OCI-LY3 (cell line): Measurements from ENCODE around the gene CCDC167.
A peak's percentile ranks its signal among the peaks of the same experiment; 100 is the strongest.

ENCODE experiments used
- H2AFZ ChIP-seq: fragments of 200-600, 300-600 bp; shearing (Covaris generic); 2 replicates; pipeline ENCODE4 v1.6.0; 2014; ENCODE audit warnings: antibody characterized with exemption, low read depth, low read length
- H3K27ac ChIP-seq: fragments of 200-600, 300-600 bp; sonication (generic); 2 replicates; pipeline ENCODE4 v1.5.1; 2014; ENCODE audit warnings: mild to moderate bottlenecking, low read length, moderate library complexity, mixed read lengths
- H3K27me3 ChIP-seq: fragments of 200-600, 300-600 bp; sonication (generic); 2 replicates; pipeline ENCODE4 v1.6.1; 2014; ENCODE audit warnings: low read depth, low read length, mixed read lengths
- H3K36me3 ChIP-seq: fragments of 200-600, 300-600 bp; sonication (generic); replicated peaks from 2 replicates; pipeline ENCODE3; 2014; ENCODE audit warnings: low read depth, low read length, mixed read lengths
- H3K4me1 ChIP-seq: fragments of 300-600, 200-600 bp; sonication (generic); 2 replicates; pipeline ENCODE4 v1.6.1; 2014; ENCODE audit warnings: low read length, mixed read lengths
- H3K4me2 ChIP-seq: fragments of 200-600, 300-600 bp; sonication (generic); 2 replicates; pipeline ENCODE4 v1.6.1; 2014; ENCODE audit warnings: low read length, mixed read lengths
- H3K4me3 ChIP-seq: fragments of 300-600, 200-600 bp; sonication (generic); 2 replicates; pipeline ENCODE4 v1.5.1; 2014; ENCODE audit warnings: antibody characterized with exemption, mild to moderate bottlenecking, low read length, moderate library complexity
- H3K79me2 ChIP-seq: fragments of 300-600, 200-600 bp; shearing (Covaris generic); 2 replicates; pipeline ENCODE4 v1.6.1; 2014; ENCODE audit warnings: mild to moderate bottlenecking, low read length, mixed read lengths
- H3K9ac ChIP-seq: fragments of 300-600, 200-600 bp; shearing (Covaris generic); 2 replicates; pipeline ENCODE4 v1.6.0; 2014; ENCODE audit warnings: mild to moderate bottlenecking, low read length, moderate library complexity
- H3K9me3 ChIP-seq: fragments of 200-600, 300-600 bp; shearing (Covaris generic); 2 replicates; pipeline ENCODE4 v1.6.1; 2014; ENCODE audit warnings: low read length, mixed read lengths; ENCODE audit not compliant: insufficient read depth
- H4K20me1 ChIP-seq: fragments of 200-600, 300-600 bp; sonication (generic); 2 replicates; pipeline ENCODE4 v1.6.1; 2016; ENCODE audit warnings: low read length, mixed read lengths; ENCODE audit not compliant: insufficient read depth
- CTCF ChIP-seq: fragments of 200-600, 300-600 bp; sonication (generic); IDR thresholded peaks from 2 replicates; pipeline ENCODE4 v1.5.1; 2014; ENCODE audit warnings: antibody characterized with exemption, low read length, low read depth
- EZH2phosphoT487 ChIP-seq: fragments of 200-600 bp; shearing (Covaris generic); IDR thresholded peaks from 2 replicates; pipeline ENCODE4 v1.6.1; 2018; ENCODE audit warnings: antibody characterized with exemption, mixed run types, low read depth

Gene CCDC167

DNA sequence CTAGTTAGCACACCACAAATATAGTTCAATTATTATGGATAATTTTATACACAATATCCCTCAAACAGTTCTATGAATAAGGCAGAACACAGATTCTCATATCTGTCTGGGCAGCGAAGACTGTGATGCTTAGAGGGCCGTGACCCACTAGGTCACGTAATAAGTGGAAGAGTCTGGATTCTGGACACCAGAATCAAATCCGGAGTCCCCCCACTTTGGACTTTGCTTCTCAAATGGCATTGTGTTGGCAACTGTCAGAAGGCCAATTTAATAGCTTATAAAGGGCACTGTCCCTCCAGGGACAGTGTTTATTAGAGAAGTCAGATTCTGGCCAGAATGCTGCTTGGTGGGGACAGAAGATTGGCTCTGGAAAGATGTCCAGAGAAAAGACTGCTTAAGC lies 6.8 kb upstream of the CCDC167 start:
- H3K36me3 ChIP-seq, result no peaks in the 10 kb centered on the region
- H3K9me3 ChIP-seq, result no peaks in the 10 kb centered on the region
- H4K20me1 ChIP-seq, result no peaks in the 10 kb centered on the region
- H3K27me3 ChIP-seq, result no peaks in the 10 kb centered on the region
- no peak overlapping the region for H3K4me2 ChIP-seq
- H3K27ac ChIP-seq, result no peak overlapping the region
- H3K79me2 ChIP-seq, result no peaks in the 10 kb centered on the region
- H3K4me1 ChIP-seq, result peaks cover 7% of the 10 kb centered on the region
- H3K4me3 ChIP-seq, result no peak overlapping the region
- no peak overlapping the region for H2AFZ ChIP-seq
- no peak overlapping the region for H3K9ac ChIP-seq
- TF ChIP-seq EZH2phosphoT487 (no peak), CTCF (no peak)

GRCh38 chr6:37504024-37504423 lies 4.3 kb upstream of the CCDC167 start:
- H4K20me1 ChIP-seq, result no peaks in the 10 kb centered on the region
- peaks cover 14% of the 10 kb centered on the region for H3K4me1 ChIP-seq
- no peak overlapping the region for H2AFZ ChIP-seq
- H3K27me3 ChIP-seq, result no peaks in the 10 kb centered on the region
- TF ChIP-seq EZH2phosphoT487 (no peak), CTCF (no peak)
- H3K9me3 ChIP-seq, result no peaks in the 10 kb centered on the region
- no peak overlapping the region for H3K9ac ChIP-seq
- H3K36me3 ChIP-seq, result no peaks in the 10 kb centered on the region
- H3K27ac ChIP-seq, result no peak overlapping the region
- H3K4me2 ChIP-seq, result no peak overlapping the region
- peaks cover 5% of the 10 kb centered on the region for H3K79me2 ChIP-seq
- no peak overlapping the region for H3K4me3 ChIP-seq

DNA sequence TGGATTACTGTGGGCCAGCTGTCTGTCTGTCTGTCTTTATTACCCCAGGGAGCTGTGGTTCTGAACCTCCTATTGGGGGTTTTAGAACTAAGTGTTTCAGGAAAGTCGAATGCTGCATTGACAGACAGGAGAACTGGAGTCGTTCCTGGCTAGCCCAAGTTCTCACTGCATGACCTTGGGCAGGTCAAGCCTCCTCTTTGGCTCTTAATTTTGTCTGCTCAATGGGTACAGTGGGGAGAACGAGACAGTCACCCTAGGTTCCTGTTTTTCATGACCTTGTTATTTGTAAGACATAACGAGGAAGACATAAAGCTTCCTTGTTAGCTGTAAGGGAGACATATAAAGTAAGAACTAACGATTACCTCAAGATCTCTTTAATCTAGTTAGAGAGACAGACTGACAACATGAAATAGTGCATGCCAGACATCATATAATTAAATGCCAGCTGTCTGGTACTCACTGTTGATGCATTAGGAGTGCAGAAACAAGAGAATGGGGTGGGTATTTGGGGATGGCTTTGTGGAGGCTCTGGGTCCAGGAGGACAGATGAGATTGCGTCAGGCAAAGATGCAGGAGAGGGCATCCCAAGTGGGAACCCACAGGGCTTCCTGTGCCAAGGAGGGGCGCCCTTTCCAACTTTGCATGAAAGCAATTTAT lies 3.7 kb upstream of the CCDC167 start:
- no peak for TF ChIP-seq EZH2phosphoT487
- TF ChIP-seq CTCF, result no peak
- no peak overlapping the region for H3K27ac ChIP-seq
- peaks cover 11% of the 10 kb centered on the region for H3K79me2 ChIP-seq
- H3K9ac ChIP-seq, result no peak overlapping the region
- H3K27me3 ChIP-seq, result no peaks in the 10 kb centered on the region
- H3K4me3 ChIP-seq, result no peak overlapping the region
- H3K9me3 ChIP-seq, result no peaks in the 10 kb centered on the region
- no peaks in the 10 kb centered on the region for H4K20me1 ChIP-seq
- peak overlapping the region; percentile 56; the same call in 1 of the 2 replicates for H2AFZ ChIP-seq
- H3K36me3 ChIP-seq, result no peaks in the 10 kb centered on the region
- H3K4me1 ChIP-seq, result peaks cover 16% of the 10 kb centered on the region
- no peak overlapping the region for H3K4me2 ChIP-seq

DNA sequence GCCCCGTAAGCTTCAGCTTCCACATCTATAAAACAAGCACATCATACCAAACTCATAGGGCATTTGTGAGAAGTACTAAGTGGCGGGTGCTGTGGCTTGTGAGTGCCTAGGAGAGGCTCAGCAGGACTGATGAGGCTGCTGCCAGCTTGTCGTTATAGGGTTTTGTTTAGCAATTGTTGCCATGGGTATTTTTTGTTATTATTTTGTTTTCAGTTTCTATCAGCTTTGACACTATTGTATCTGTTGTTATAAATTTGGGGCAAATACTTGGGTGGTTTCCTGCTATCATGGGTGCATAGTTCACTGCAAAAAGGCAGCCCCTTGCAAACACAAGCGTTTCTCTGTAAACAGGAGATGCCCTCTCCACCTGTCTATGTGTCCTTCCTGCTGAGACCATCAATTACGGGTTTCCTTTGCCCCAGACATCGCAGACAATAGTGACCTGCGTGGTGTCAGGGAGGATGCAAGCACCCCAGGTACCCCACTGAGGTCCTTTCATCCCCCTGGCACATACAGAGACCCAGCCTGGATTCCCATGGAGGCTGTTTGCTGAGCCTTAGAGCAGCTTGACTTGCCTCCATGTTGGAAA lies 3.1 kb upstream of the CCDC167 start:
- H3K4me1 ChIP-seq, result peaks cover 11% of the 10 kb centered on the region
- H3K79me2 ChIP-seq, result peaks cover 18% of the 10 kb centered on the region
- H3K36me3 ChIP-seq, result no peaks in the 10 kb centered on the region
- no peaks in the 10 kb centered on the region for H4K20me1 ChIP-seq
- no peak overlapping the region for H3K4me3 ChIP-seq
- TF ChIP-seq EZH2phosphoT487 (no peak), CTCF (no peak)
- no peak overlapping the region for H3K4me2 ChIP-seq
- no peak overlapping the region for H3K27ac ChIP-seq
- no peaks in the 10 kb centered on the region for H3K9me3 ChIP-seq
- no peaks in the 10 kb centered on the region for H3K27me3 ChIP-seq
- H2AFZ ChIP-seq, result no peak overlapping the region
- no peak overlapping the region for H3K9ac ChIP-seq
